ENCODE data around the gene LRRC36.

The LRRC36 gene

DNA sequence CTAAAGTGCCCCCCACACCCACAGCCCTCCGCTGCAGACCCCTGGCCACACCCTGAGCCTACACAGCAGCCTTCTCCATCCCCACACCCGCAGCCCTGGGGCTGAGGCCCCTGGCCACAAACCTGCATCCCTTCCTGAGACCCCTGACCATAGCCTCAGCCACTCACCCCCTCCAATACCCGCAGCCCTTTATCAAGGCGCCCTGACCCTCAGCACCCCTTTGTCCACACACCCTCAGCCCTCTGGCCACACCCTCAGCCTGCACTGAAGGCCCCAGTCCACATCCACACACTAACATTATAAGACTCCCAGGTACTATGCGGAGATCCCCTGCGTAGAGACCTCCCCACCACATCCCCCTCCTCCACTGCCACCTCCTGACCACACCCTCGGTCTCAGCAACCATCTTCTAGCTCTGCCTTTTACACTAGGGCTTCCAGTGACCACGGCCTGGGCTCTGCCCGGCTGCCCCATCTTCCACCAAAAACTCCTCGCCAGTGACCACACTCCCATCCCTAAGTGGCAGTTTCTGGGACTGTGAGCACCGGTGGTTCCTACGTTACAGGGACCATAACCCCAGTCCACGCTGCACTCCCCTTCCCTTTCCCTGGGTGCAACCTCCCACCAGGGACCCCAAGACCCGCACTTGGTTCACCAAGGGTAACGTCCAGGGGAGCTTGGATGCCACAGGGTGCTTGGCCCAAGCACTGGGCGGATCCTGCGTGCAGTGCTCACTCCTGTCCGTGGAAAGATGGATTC, 65.9 kb downstream of the LRRC36 start:
- DNase-seq: no peak

DNA sequence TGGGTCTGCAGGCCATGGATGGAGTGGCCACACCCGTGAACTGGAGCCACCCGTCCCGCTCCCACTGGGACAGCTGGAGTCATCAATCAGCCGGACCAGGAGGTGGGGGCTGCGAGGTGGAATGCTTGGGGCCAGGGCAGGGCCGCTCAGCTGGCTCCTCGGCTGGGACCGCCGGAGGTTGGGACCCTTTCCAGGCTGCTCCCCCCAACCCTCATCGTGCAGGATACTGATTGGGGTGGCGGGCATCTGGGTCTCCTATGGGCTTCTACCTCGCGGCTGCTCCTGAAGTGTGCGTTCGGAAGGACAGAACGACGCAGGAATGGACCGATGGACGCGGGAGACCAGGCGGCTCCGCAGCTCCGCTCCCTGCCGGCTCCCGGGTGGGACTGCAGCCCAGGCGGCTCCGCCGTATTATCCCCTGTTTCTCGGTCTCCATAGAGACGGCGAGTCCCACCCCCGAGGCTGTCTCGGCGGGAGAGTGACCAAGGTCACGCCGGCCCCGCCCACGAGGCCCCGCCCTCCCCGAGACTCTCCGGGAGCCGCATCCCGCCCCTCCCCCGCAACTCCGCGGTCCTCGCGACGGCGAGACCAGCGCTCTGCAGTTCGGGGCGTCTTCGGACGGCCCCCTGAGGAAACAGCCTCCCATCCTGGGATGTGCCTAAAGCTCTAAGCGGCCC, 66.6 kb downstream of the LRRC36 start, which contains the start of gene TPPP3:
TSS of gene TPPP3 (minus strand) at position 388 of the 677 bp plus-strand sequence. CDS start 2,387 bp downstream, outside the sequence.
- peak; percentile 65 for DNase-seq

DNA sequence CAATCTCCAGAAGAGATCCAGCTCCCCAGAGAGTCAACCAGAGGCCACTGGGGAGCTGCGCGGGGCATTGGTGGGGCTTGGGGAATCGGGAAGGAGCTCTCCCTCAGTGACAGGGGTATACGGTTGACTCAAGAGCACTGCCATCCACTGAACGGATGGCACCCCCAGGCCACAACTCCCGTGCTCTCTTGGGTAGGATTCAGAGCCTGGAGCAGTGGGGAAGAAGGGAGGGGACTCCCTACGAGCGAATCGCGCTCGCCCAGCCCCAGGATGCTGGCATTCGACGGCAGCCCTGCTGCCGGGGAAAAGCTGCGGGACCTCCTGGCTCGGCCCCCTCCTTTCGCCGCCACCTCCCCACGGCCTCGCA, 67.2 kb downstream of the LRRC36 start:
- no peak for DNase-seq

DNA sequence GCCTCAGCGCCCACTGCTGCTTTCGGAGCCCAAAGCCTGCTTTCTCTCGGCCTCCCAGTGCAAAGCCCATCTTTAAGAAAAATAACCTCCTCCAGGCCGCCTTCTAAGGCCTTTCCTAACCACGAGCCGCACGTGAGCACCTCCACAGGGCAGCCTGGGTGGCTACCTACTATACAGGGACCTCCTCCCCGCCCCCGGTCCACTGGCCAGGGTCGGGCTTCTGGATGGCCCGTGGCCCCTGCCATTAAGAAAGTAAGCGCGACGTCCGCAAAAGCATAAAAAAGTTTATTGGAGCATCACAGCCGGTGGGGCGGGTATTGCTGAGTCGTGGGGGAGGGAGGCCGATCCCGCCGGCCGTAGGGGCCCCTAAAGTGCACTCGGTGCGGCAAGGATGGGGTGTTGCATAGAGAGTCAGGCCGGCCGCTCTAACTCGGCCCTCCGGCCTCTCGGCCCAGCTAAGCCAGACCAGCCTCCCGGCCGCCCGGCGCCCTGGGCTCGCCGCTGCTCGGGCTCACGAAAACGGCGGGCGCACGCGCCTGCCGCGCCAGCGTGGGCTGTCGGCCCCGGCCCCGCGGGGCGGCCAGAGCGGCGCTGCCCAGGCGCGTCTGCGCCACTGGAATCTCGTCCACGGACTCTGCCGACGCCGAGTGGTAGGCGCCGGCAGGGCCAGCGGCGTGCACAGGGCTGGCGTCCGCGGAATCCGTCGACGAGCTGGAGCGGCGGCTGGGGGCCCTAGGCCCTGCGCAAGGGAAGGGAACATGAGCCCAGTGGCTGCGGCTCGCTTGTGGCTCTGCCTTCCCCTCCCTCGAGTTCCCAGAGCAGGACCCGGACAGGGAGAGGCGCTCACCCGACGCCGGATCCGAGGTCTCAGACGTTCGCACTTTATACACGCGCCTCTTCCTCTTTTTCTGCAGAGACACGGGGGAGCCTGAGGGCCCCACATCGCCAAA, 67.8 kb downstream of the LRRC36 start:
- no peak for DNase-seq

DNA sequence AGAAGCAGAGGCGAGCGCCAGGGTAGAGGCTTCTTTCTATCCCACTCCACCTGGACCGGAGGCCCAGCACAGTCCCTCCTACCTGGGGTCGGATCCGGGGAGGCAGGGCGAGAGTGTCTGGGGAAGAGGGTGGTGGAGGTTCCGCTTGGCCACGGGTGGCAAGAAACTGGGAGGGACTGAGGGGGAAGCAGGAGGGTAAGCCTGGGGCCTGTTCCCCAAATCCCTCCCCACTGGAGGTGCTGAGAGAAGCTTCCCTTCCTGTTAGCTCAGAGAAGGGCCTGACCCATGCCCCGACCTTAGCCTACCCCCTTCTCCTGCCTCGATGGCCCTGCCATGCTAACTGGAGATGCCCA, 68.5 kb downstream of the LRRC36 start:
- no peak for DNase-seq

DNA sequence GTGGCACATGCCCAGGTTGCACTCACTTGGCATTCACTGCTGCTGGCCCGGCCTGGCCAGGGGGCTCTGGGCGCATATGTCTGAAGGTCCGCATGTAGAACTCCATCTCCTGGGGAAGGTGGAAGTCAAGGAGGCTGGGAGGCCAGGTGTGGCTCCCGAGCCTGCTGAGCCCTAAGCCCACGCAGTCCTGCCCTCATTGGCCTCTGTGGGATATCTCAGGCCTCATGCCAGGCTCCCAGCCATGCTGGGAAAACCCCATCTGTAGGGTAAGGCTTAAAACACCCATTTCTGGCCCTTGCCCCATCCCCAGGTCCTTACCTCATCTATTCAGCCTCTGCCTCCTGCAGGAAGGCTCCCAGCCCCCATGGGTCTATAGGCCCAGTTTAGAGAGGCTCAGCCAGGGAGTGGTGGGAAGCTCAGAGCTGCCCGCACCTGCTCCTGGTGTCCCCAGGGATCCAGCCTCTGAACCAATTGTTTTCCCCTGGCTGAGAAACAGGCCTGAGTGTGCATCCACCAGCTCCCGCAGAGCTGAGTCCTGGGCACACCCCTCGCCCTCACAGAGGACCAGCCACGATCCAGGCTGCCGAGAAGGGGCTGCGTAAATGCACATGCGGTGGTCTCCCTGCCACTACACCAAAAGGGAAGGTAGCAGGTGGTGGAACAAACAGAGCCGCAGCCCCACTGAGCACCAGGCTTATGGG, 69.0 kb downstream of the LRRC36 start:
- DNase-seq: peak; percentile 67

DNA sequence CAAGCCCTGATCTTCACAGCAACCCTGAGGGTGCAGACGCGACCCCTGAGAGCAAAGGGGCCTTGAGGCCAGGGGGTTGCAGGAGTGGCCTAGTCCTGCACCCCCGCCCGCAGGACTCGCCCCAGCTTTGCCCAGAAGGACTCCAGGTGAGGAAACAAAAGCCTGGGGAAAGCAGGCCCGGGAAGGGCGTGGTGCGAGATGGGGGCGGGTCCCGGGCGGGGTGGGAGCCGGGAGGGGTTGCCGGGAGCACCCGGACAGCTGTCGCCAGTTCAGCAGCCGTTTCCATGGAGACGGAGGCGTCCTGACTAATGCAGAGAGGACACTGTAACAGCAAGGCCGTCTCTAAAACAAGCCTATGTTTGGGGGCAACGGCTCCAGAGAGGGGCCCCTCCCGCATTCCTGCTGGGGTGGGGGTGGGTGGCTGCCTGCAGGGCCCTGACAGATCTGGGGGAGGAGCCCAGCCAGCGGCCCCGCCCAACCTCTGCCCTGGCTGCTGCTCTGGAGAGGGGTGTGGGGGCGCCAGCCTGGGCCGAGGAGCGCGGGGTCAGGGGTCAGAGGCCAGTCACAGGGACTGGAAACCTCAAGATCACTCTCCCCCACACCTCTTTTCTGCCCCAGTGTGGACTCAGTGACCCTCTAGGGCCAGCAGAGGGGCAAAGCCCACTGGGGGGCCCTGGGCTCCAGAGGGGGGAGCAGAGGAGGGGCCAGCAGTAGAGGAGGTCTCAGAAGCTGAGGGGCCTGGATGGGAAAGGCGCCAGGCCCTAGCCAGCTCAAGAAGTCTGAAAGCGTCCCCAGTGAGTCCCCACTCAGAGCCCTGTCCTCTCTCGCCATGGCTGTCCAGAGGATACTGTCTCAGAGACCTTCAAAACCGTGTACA, 69.8 kb downstream of the LRRC36 start:
- DNase-seq: peak; percentile 87

DNA sequence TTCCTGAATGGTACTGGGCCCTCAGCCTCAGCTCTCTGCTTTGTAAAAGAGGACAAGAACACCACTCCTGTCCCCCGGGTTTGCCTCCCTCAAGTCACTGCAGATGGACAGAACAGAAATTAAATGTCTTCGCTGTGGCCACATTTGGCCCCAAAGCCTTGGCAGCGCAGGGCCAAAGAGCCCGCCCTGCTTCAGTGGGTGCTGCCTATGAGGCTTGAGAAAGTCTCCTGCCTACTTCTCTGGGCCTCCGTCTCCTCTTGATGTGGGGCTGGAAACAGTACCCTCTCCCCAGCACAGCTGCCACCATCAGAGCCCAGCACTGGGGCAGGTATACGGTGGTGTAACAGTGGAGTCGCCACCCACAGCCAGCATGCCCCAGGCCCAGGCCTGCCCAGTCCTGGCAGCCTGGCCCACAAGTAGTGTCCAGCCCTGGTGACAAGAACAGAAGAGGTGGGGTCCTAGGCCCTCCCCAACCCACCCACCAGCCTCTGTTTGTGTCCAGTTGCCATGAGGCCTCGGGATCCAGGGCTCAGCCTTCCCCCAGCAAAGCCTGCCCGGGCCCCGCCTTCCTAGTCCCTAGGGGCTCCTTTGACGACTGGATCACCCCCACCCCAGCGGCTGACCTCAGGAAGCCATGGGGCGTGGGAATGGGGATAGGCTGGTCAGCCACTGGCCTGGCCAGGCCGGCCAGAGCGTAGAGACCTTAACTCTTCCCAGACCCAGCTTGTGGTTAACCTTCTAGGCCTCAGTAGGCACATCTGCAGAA, 70.6 kb downstream of the LRRC36 start:
- DNase-seq: no peak

DNA sequence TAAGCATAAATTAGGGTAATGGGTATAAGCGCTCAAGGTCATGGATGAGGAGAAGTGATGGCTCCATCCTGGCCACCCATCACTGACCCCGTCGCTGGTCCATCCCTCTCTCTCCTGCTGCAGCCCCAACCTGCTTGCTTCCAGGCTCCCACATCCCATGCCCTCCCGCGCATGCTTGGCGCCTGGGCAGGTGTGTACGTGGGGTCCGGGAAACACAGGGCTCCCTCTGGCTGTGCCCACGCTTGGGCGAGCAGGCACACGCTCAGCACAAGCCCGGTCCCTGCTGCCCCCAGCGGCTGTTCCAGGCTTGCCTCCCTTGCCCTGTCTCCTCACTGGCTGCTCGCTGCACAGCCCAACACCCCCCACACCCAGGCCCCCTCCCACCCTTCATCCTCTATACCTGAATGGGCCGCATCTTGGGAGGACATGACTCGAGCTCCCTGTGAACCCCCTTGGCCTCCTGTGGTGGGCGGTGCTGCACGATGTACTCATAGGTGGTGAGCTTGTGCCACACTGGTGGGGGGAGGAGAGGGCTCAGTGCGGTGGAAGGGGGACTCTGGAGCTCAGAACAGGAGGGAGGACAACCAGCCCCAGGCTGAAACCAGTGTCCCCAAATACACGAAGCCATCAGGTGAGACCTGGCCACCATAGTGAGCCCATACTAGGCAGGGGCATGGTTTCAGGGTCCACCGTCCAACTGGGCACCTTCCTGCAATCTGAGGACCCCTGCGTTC, 71.4 kb downstream of the LRRC36 start:
- no peak for DNase-seq

DNA sequence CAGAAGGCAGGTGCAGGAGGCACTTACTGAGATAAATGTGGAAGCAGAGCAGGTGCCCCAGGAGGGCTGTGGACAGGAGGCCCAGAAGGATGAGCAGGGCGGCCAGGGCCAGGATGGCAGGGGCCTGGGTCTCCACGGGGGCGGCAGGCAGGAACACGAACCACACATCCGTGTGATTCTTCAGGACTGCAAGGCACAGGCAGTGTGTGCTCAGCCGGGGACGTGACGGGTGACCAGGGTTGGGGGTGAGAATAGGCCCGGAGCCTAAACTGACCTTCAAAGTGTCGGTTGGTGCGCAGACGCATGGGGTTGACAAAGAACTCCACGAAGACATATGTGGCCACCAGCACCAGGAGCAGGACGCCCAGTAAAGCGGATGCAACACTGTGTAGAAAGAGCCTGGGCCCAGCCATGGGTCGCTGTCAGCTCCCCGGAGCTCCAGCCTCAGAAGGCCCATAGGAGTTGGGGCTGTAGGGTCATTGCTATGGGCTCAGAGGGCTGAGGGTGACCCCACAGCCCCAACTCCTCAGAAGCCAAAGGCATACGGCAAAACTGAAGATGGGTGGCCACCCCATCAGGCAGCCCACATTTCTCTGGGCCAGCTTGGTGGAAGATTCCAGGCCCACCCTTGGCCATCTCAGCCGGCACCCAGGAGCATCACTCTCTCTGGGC, 72.1 kb downstream of the LRRC36 start:
- DNase-seq: no peak

DNA sequence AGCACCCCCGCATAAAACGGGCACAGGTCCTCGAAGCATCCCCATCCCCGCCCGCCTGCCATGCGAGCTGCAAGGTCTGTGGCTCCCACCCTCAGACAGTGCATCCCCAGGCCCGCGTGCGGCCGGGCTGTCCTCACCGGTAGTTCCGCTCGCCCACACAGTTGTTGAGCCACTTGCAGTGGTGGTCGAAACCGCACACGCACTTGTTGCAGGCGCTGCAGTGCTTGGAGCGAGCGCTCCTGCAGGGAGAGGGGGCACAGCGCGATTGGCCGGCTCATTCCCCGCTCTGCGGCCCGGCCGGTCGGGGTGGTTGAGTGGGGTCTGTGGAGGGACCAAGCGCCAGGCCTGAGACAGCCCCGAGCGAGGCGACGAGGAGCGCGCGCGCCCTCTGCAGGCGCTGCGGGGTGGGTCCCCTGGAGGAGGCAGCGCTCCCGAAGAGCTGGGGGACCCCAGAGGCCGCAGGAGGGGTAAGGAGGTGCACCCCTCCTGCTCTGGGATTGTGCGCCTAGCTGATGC, 72.7 kb downstream of the LRRC36 start:
- no peak for DNase-seq

DNA sequence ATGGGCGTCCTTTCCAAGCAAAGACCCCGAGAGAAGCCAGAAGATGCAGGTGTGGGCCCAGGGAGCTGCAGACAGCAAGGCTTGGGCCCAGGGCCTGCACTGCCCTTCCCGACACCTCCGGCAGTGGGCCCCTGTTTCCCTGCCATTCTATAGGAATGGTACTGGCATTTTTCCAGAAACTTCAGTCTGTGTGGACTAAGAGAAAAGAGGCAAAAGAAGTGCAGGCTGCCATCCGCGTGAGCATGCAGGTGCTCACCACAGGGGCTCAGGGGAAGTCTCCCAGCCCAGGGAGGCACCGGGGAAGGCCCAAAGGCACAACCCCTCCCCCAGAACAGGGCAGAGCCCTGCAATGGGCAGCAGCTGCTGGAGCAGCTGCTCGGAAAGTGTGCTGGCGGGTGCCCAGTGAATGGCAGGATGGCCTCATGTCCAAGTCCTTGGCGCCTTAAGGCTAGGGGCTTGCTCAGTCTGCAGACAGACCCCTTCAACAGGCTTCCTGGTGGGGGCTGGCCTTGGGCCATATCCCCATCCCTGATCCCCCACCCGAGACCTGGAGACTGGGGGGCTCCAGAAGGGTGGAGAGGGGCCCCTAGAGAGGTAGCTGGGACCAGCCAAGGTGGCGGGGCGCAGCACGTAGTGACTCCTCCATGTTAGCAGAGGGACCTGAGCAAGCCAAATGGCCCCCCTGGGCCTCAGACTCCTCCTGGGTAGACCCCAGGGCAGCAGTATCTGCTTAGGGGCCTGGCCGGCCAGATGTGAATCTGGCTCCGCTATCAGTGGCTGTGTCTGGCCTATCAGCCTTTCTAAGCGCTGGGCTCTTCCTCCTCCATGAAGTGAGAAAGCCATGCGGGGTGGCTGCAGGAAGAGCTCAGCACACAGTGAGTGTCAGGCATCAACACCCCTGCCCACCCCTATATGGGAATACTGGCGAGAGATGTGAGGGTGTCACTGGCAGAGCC, 73.4 kb downstream of the LRRC36 start:
- DNase-seq: no peak

DNA sequence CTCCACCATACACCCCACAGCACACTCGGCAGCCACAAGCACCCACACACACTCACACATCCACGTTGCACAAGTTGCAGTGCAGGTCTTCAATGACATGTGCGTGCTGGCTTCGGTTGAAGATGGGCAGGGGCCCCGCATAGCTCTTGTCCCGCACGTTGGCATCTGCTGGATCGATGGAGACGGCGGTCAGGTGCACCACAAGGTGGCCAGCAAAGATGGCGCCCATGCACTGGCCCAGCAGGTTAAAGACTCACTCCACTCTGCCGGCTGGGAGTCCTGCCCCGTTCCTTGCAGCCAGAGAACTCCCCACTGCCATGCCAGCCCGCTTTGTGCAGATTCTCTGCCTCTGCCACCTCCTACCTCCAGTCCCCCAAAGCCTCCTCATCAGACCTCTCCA, 74.3 kb downstream of the LRRC36 start:
- DNase-seq: no peak

DNA sequence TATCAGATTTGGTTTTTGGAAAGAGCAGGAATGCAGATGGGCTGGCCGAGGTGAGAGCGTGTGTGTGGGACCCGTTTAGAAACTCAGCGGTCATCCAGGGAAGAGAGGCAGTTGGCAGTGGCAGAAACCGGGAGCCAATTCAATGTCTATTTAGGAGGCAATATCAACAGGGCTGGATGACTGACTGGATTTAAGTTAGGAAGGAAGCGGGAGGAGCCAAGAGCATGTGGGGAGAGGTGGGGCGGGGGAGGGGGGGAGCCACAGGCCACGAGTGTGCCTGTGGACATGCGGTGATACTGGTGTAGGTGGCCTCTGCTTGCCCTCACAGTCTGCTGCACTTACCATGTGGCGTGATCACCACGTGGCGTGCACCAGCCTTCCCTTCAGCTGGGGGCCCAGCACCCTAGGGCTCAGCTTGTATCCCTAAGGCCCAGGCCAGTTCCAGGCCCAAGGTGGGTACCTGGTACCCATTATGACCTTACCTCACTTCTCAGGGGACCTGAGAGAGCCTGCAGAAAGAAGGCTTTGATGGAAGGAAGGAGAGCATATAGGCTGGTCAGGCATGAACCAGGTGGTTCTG, 77.5 kb downstream of the LRRC36 start:
- no peak for DNase-seq

DNA sequence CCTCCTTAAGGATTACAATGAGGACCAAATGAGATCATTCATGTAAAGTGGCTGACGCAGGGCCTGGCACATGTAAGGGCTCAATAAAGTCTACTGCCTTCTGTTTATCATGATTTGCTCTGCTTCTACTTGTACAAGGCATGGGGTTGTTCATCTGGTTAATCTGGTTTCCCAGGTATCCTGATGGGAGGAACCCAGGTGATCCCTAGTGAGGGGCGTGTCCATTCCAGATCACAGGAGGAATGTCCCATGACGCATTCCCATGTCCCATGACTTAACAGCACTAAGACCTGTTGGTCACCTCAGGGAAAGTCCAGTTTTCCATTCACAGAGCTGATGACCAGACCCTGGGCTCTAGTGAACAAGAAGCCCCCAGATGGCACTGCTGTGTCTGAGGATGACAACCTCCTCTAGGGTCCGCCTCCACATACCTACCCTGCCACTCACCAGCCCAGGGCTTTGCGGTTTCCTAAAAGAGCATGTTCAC, 78.2 kb downstream of the LRRC36 start:
- DNase-seq: no peak

DNA sequence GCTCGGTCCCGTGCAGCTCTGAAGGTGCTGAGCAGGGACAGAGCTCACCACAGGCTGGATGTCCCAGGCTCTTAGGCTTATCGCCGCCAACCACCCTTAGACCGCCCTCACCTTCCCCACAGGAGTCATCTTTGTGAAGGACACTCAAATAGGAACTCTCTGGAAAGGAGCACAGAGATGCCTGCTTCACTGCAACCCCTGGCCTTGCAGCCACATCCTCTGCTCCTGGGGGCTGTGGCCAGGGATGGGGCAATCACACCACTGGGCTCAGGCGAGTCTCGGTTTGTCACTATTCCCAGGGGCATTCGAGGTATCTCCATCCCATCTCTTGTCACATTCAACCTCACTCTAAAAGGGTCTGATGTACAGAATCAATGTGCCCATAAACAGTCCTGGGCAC, 78.7 kb downstream of the LRRC36 start:
- DNase-seq: no peak

DNA sequence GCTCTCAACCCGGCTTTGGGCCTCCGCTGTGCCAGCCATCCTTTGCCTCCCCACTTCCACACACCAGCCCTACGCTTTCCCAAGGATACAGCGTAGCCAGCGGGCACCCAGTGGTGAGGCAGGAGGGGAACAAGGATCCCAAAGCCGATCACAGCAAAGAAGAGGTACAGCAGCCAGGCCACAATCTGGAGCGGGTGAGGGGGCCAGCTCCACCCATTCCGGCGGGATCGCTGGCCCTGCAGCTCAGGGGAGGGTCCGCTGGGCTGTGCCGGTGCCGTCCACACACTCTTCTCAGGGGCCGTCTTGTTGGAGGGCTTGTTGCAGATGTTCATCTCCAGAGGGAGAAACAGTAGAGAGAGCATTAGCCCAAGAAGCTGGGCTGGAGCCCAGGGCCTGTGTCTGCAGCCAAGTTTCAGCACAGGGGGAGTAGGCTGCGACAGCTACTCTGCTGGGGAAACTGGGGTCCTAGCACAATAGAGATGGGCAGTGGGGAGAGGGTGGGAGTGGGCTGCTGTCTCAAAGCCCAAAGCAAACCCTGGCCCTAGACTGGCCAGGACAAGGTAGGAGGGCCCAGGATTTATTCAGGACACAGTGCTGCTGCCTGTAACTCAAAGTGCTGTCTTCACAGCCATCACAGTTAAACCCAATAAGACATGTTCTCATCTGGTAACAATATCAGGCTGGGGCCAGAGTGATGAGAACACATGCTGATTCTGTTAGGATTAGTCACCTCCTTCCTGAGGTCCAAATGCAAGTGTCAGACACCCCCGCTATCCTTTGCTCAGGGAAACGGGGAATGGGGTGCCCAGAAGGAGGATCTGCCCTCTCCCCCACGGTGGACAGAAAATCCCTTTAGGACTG, 79.7 kb downstream of the LRRC36 start:
- peak; percentile 65 for DNase-seq
